Astrocyte (in vitro differentiated cells and primary cell): Measurements from ENCODE around the gene INSYN2B.

Experiments used
- EZH2 ChIP-seq: IDR thresholded peaks from 2 replicates; pipeline ENCODE4 v1.6.1; 2012; ENCODE audit warnings: mild to moderate bottlenecking, low read length, inconsistent platforms; ENCODE audit not compliant: insufficient read depth
- TF ChIP-seq, protein P1 (sequence below): IDR thresholded peaks from 2 replicates; pipeline ENCODE4 v1.5.1; 2011; ENCODE audit warnings: low read depth, mild to moderate bottlenecking, inconsistent platforms, low read length, moderate library complexity; ENCODE audit not compliant: insufficient read depth

DNA sequence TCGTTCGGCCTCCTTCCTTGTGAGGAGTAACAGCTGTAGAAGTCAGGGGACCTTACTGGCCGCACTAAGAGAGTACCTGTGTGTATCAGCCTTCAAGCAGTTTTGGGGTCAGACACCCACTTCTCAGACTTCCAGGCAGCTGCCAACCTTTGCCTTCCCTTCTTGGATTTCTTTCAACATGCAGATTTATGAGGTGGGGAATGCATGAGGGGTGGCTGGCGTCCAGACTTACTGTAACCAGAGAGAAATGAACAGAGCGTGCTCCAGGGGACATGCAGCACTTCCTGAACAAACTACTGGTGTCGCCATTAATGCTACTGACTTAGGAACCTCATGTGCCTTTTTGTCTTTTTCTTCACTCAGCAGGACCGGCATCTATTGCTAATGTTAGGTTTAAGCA, 46.7 kb downstream of the INSYN2B start:
- TF ChIP-seq, protein P1, sequence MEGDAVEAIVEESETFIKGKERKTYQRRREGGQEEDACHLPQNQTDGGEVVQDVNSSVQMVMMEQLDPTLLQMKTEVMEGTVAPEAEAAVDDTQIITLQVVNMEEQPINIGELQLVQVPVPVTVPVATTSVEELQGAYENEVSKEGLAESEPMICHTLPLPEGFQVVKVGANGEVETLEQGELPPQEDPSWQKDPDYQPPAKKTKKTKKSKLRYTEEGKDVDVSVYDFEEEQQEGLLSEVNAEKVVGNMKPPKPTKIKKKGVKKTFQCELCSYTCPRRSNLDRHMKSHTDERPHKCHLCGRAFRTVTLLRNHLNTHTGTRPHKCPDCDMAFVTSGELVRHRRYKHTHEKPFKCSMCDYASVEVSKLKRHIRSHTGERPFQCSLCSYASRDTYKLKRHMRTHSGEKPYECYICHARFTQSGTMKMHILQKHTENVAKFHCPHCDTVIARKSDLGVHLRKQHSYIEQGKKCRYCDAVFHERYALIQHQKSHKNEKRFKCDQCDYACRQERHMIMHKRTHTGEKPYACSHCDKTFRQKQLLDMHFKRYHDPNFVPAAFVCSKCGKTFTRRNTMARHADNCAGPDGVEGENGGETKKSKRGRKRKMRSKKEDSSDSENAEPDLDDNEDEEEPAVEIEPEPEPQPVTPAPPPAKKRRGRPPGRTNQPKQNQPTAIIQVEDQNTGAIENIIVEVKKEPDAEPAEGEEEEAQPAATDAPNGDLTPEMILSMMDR: no peak
- TF ChIP-seq EZH2: no peak
